DMS53 treated with DMSO at 0.1 percent for 48 hours (cell line): ENCODE results near the gene C3.
"Not testable (repeated sequence)": the region's sequence is repeated elsewhere in the genome, so short reads cannot be mapped to it uniquely, and the experiment has no call there.

ENCODE experiments used
- DNase-seq: peaks from one replicate; lab custom pipeline; 2025; ENCODE audit not compliant: unreplicated experiment; lab: John Stamatoyannopoulos, UW

The C3 gene

DNA sequence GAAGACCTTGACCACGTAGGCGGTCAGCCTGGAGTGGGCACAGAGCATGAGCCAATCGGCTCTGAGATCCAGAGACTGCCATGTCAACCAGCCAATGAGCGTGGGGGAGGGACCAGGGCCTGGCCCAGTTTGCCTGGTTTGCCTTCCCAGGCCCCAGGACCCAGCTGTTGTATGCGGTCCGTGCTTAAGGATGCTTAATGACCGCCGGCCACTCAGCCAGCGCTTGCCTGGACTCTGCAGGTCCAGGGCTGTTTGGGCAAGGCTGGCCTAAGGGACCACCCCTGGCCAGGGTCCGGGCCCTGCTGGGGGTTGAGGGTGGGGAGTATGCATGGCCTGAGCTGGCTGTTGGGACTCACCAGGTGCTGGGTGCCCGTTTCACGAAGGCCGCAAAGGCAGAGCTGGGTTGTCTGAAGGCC, 27.4 kb downstream of the C3 start:
- no peak for DNase-seq

DNA sequence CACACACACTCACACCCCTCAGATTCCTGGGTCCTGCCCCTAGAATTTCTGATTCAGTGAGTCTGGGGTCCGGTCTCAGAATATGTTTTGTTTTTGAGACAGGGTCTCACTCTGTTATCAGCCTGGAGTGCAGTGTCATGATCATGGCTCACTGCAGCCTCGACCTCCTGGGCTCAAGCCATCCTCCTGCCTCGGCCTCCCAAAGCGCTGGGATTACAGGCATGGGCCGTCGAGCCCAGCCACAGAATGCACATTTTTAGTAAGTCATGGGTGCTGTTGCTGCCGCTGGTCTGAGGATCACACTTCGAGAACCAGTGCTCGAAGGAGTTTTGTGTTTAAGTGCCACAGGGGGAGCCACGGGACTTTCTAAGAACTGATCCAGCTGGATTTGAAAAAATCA, 28.4 kb downstream of the C3 start:
- no peak for DNase-seq

DNA sequence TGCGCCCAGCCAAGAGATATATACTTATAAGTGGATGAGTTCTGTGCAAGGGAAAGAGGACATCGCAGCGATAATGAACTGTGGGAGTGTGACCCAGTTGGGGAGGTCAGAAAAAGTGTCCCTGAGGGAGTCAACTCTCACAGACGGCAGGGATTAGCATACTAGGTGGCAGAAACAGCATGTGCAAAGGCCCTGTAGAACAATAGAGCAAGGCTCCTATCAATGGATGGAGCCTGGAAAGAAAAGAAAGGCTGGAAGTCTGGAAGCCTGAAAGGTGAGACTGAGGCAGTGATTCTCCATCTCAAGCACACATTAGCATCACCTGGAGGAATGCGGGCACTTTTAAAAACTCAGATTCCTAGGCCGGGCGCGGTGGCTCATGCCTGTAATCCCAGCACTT, 29.1 kb downstream of the C3 start:
- DNase-seq: no peak

DNA sequence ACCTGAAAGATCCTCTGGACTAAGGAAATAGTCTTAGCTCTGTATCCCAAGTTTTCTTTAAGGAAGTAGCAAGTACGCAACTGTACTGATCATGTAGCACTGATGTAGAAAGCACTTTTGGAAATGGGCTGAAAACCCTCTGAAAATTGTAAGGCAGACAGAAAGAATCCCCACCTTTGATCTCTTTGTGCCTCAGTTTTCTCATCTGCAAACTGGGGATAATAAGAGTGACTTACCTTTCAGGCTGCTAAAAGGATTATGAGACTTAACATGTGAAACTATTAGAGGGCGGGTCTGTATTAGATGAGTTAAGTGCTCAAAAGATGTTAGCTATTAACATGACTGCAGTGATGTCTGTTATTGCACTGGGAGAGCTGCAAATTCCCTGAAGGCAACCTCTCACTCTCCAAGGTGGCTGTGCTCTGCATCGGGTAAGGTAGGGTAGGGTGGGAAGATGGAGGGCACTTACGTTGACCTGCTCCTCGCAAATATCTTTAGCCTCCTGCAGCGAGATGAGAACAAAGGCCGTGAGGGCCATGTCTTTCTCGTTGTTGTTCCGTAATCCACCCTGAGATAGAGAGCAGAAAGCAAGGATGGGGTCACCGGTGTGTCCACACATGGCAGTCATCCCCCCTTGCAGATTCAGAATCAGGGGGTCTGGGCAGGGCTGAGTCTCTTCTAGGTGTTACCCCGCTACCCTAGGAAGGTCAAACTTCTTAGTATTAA, 30.1 kb downstream of the C3 start:
- no peak for DNase-seq

DNA sequence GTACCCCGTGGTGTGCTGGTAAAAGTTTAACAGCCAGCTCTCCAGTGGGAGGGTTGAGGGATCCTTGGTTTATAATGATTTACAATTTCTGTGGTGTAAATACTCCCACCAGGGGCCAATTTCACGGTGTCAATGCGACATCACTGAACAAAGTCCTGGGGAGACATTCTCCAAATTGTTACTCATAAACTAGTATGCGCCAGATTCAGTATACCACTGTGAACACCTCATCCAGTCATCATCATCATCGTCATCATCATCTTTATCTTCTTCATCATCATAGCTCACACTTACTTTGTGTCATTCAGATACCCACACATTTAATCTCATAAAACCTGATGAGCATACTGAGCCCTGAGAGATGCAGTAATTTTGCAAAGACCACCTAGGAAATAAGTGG, 33.3 kb downstream of the C3 start:
- DNase-seq: no peak

DNA sequence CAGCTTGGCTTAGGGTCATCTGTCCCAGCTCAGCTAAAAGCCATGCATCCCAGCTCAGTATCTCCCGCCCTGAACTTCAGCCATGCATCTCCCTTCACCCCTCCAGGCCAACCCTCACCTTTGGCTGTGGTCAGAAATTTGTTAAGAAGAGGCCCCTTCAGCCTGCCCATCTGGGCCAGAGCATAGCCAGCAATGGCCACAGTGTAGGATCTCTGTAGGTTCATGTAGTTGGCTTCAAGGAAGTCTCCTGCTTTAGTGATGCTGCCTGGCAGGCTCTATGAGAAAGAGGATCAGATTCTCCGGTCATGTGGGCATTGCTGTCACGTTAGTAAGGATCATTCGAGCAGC, 33.8 kb downstream of the C3 start:
- DNase-seq: no peak

DNA sequence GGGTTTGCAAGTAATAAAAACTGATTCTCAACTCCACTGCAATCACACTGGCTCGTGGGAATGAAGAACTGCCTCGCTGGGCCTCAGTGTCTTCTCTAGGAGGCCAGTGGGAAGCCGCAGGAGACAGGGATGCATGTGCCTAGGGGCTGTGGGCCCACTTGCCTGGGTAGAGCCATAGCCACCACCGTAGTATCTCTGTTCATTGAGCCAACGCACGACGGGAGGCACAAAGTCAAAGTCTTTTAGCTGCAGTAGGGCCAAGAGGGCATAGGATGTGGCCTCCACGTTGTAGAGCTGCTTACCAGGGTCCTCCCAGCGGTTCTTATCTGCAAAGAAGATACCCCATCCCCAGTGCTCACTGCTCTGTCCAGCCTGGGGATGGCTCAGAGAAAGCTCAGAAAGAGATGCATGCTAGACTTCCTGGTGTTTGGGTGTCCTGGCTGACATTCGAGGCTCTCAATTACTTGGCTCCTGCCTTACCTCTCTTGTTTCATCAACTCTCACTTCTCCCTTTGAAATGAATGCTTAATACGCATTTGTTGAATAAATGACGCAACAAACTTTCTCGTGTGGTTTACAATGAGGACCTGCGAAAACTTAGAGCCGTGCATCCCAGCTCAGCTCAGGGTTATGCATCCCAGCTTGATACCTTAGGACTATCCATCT, 34.4 kb downstream of the C3 start:
- no peak for DNase-seq

DNA sequence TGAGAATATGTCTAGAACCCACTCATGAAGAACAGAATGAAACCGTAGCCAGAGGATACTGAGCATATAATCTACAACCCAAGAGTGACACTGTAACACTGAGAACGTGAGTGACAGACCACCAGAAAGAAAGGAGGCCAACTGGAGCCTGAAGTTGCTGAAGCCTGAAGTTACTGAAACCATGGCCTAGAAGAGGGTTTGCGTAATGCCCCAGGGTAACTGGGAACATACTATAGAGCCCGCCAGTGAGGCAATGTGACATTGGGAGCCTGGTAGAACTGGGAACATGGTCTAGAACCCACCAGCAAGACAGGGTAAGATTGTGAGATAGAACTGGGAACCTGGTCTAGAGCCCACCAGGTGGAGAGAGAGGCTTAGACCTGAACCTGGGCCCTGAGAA, 35.0 kb downstream of the C3 start:
- DNase-seq: no peak

DNA sequence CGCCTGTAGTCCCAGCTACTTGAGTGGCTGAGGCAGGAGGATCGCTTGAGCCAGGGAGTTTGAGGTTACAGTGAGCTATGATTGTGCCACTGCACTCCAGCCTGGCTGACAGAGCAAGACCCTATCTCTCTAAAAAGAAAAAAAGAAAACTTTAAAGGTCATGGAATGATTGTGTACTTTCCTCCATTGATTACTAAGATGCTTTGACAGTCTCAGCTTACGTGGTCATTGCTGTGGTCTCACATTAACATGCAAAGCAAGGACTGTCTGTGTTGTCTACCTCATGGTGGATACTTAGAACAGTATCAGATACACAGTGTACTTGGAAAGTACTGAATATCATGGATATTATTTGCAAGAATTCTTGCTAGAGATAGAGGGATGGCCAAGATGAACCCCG, 36.5 kb downstream of the C3 start:
- DNase-seq: no peak

DNA sequence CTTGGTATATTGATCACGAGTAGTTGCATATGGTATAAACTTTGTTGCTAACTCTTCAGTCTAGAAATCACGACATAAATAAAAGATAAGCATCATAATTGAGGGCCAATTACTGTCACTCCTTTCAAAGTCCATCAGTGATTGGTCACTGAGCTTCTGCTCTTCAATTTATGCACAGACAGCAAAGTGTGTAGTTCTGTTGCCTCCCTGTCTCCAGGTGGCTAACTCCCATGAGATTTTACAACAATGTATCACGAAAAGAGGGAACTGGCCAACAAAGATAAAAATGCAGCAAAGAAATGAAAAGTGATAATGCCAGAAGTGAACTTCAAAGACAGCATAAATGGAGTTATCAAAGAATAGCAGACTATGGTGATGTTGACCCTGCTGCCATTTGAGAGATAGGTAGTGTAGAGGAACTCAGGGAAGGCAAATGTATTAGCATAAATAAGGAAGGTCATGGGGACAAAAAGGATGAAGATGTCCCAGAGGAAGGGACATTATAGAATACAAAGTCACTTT, 37.8 kb downstream of the C3 start:
- no peak for DNase-seq

DNA sequence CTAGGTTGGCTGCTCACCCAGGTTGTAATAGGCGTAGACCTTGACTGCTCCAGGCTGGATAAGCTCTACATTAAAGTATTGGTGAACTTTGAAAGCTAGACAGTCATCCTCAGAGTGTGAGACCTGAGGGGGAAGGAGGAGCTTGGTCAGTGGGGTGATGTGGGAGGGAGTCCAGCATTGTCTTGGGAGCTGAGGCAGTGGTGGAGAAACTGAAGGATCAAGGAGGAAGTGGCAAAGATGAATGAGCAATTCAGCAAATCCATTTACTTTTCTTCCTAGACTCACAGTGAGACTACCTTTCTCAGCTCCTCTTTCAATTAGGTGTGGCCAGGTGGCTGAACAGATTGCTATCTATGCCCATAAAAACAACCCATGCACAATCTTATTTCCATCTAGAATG, 40.3 kb downstream of the C3 start:
- no peak for DNase-seq

DNA sequence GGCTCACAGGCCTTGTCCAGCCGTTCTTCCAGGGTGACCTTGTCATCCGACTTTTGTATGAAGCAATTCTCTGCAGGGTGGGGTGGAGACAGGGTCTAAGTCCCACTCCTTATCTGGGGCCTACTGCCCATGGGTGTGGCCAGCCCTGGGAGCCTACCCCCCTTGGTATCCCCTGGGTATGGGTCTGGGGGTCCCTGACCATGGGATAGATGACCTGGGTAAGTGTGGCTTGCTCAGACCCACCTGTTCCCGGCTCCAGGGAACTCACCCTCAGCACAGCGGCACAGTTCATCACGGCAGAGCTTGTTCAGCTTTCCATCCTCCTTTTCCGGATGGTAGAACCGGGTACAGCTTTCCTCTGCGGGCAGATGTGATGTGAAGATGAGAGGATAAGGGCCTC, 41.3 kb downstream of the C3 start:
- no peak for DNase-seq

DNA sequence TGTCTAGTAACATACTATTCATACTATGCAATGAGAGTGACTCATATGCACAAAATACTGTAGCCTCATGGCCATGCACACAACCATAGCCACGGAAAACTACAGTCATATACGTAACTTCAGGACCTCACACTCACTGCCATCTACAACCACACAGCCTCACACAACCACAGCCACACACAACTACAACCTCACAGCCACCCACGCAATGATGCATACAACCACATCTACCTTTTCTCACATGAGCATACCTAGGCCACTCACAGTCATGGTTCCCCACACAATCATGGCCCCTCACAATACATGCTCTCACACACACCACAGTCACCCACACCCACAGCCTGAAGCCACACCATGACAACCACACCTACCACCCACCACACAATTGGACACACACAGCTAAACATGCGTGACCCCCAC, 41.8 kb downstream of the C3 start:
- DNase-seq: no peak

DNA sequence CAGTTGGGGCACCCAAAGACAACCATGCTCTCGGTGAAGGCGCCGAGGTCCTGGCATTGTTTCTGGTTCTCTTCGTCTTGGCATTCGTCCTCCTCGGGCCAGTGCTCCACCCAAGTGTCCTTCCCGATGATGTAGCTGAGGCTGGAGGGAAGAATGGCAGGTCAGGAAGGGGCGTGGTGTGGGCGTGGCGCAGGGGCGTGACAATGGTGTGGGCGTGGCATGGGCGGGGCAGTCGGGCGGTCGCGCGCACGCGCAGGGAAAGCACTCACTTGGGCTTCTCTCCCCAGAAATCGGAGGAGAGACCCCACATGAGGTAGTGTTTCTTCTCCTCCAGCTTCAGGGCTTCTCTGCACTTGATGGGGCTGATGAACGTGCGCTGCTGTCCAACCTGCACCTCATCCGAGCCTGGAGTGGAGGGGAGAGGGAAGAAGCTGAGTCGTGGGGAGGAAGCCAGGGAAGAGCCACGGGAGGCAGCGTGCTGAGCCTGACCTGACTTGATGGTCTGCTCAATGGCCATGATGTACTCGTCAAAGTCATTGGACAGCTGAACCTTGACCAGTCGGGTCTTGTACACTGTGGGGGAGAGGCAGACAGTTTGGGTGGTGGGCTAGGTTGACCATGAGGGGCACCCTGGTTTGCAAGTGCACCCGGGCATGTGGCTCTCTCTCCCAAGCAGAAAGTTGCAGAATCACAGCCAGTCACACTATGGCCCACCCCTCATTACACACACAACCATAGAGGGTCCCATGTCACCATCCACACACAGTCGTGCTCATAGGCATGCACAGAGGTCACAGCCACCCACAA, 42.4 kb downstream of the C3 start:
- no peak for DNase-seq

DNA sequence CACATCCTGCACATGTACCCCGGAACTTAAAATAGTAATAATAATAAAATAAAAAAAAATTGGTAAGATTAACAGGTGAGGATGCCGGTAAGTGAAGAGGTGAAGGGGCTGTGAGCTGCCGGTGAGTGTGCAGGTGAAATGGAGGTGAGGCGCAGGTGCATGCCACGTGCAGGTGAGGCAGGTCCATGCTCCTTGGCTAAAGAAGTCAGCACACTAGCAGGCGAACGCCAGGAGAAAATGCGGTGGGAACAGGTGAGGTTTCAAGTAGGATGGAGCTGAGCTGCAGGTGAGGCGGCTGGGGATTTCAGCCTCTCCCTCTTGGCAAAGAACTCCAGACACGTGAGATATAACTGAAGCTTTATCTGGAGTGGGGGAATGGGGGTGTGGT, 43.0 kb downstream of the C3 start:
- no peak for DNase-seq

DNA sequence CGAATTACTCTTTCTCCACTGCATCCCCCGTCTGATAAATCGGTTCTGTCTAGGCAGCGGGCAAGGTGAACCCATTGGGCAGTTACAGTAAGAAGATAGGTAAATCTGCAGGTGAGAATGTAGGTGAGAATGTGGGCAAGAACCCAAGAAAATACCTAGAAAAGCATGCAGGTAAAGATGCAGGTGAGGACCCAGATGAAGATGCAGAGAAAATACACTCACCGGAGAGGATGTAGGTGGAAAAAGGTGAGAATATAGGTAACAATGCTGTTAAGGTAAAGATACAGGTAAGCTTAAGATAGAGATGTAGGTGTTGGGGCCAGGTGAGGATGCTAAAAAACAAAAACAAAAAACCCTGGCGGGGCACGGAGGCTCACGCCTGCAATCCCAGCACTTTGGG, 44.2 kb downstream of the C3 start:
- no peak for DNase-seq

DNA sequence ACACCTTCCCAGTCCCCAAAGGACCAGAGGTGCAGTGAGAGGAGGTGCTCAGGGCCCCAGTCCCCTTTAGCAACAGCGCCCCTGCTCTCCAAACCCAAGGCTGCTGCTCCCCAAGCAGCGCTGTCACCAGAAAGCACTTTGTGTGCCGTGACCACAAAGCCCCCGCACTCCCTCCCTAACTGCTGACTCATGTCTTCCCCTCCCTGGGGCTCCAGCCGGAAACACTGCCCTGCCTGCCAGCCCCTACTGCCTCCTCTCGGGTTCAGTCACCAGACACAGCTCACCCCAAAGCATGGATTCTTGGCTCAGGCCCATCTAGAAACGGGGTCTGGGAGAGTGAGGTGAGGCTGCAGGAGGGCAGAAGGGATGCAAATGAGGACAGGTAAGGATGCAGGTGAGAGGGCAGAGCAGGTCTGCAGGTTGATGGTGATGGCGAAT, 45.6 kb downstream of the C3 start:
- no peak for DNase-seq

DNA sequence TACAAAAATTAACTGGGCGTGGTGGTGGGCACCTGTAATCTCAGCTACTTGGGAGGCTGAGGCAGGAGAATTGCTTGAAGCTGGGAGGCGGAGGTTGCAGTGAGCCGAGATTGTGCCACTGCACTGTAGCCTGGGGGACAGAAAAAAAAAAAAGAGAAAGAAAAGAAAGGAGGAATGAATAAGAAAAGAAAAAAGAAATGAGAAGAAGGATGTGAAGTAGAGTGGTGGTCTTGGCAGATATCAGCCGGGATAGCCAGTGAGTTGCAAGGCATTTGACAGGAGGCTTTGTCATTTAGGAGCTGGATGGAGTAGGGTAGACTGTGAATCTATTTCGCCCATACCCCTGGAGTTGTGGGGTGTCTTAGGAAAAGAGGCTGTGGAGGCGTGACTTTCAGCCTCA, 46.0 kb downstream of the C3 start:
- not testable (repeated sequence) for DNase-seq

DNA sequence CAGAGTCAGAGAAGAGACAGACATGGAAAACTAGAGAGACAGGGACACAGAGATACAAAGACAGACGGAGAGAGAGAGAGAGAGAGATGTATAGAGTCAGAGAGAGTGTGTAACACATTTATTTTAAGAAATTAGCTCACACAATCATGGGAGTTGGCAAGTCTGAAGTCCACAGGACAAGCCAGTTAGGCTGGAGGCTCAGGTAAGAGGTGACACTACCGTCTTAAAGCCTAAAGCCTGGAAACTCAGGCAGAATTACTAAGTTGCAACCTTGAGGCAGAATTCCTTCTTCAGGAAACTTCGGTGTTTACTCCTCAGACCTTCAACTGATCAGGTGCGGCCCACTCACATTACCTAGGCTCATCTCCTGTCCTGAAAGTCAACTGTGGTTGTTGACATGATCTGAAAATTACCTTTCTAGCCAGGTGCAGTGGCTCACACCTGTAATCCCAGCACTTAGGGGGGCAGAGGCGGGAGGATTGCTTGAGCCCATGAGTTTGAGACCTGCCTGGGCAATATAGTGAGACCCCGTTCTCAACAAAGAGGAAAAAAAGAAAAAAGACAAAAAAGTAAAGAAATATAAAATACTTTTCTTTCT, 47.7 kb downstream of the C3 start:
- DNase-seq: no peak

DNA sequence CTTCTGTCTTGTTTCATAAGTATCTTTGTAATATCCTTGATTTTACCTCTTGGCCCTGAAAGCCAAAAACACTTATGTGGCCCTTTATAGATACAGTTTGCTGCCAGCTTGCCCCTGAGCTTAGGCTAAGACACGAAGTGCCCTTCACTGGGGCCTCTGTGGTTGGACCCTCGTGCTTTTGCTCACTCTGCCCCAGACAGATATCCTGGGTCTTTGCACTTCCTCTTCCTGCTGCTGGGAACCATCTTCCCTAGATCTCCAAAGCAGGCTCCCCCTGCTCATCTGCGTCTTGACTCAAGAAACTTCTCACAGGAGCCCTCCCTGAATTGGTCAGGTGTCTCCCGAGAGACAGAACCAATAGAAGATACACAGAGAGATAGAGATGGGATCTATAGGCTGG, 48.5 kb downstream of the C3 start:
- DNase-seq: no peak

DNA sequence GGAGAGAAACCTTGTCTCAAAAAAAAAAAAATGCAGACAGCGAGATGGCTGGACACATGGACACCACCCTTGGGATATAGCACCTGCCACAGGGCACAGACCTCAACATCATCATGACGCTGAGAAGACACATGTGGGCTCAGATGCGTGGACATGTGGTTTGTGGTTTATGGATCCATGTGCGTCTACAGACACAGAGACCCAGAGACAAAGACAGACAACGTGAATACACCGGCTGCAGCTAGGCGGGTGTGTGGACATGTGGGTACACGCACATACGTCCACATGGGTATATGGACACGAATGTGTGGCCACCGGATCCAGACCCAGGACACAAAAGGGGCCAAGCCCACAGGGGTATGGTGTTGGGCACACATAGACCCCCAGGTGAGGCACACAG, 51.8 kb downstream of the C3 start:
- no peak for DNase-seq
